H1 (cell line): ENCODE measurements around the gene MOB2. TPM values are rescaled to one million over a fixed set of nuclear protein-coding genes. Genes with fewer than 3 reads are reported as not detected.

Experiments used
- CTCF ChIA-PET: fragments of 300-600 bp; sonication (Branson Sonifier 250); formaldehyde crosslinking; loops from one replicate; lab custom pipeline; 2021; ENCODE audit not compliant: partially characterized antibody; lab: Charles Lee
- POLR2A ChIA-PET: fragments of 300-600 bp; sonication (Branson Sonifier 250); formaldehyde crosslinking; loops from one replicate; lab custom pipeline; 2021; ENCODE audit warnings: inconsistent platforms; ENCODE audit not compliant: partially characterized antibody; lab: Charles Lee
- DNase-seq, 2 experiments: peaks; one replicate each; pipeline versions ENCODE4 v3.0.0 to v3.0.0-alpha.2; 2010 to 2022; ENCODE audit warnings: low spot score in 2 of 2, low read depth in 1 of 2, mixed read lengths in 1 of 2
- FAIRE-seq: peaks from 2 replicates; lab custom pipeline; 2011; peaks lifted over from hg19 to GRCh38; lab: Jason Lieb, UNC
- H2AFZ ChIP-seq: 2 replicates; pipeline ENCODE4 v1.8.1; 2012; ENCODE audit warnings: low read length, inconsistent platforms
- H2AK5ac ChIP-seq: 2 replicates; pipeline ENCODE4 v1.6.1; 2013; ENCODE audit warnings: low read depth, low read length
- H2BK120ac ChIP-seq: replicated peaks from 2 replicates; pipeline ENCODE3; 2013; ENCODE audit warnings: low read depth, low read length, inconsistent platforms
- H2BK12ac ChIP-seq: 2 replicates; pipeline ENCODE4 v1.6.1; 2013; ENCODE audit warnings: low read depth, low read length
- H2BK15ac ChIP-seq: 2 replicates; pipeline ENCODE4 v1.6.1; 2013; ENCODE audit warnings: low read length
- H2BK20ac ChIP-seq: 2 replicates; pipeline ENCODE4 v1.6.1; 2013; ENCODE audit warnings: low read length
- H2BK5ac ChIP-seq: 2 replicates; pipeline ENCODE4 v1.6.1; 2013; ENCODE audit warnings: low read depth, low read length
- H3K14ac ChIP-seq: 2 replicates; pipeline ENCODE4 v1.6.1; 2013; ENCODE audit warnings: inconsistent platforms; ENCODE audit not compliant: insufficient read length
- H3K18ac ChIP-seq: 2 replicates; pipeline ENCODE4 v1.6.1; 2013; ENCODE audit warnings: low read length; ENCODE audit errors: extremely low read depth
- H3K23ac ChIP-seq: 2 replicates; pipeline ENCODE4 v1.6.1; 2013; ENCODE audit warnings: inconsistent platforms; ENCODE audit not compliant: insufficient read length
- H3K23me2 ChIP-seq: 2 replicates; pipeline ENCODE4 v1.6.1; 2013; ENCODE audit warnings: low read depth, low read length
- H3K27ac ChIP-seq: 2 replicates; pipeline ENCODE4 v1.6.1; 2011; ENCODE audit warnings: low read depth, low read length, inconsistent platforms
- H3K27me3 ChIP-seq, 4 experiments: replicated peaks in 1 of 4; 1 replicate in 1 of 4; 2 replicates in 3 of 4; pipeline versions ENCODE4 v1.6.1 to v1.8.1; 2011 to 2013; ENCODE audit warnings: low read length in 3 of 4, mild to moderate bottlenecking in 3 of 4, inconsistent platforms in 2 of 4, mixed read lengths in 2 of 4, moderate library complexity in 1 of 4; ENCODE audit not compliant: control insufficient read depth in 3 of 4, insufficient read depth in 3 of 4; ENCODE audit errors: extremely low read depth in 1 of 4
- H3K36me3 ChIP-seq, 4 experiments: 2 replicates each; pipeline versions ENCODE4 v1.6.1 to v1.8.1; 2011 to 2013; ENCODE audit warnings: mild to moderate bottlenecking in 4 of 4, low read length in 3 of 4, moderate library complexity in 2 of 4, control low read depth in 1 of 4, inconsistent platforms in 1 of 4; ENCODE audit not compliant: insufficient read depth in 4 of 4, control insufficient read depth in 2 of 4
- H3K4ac ChIP-seq: replicated peaks from 2 replicates; pipeline ENCODE3; 2013; ENCODE audit warnings: low read length, low read depth, mixed read lengths, inconsistent platforms; ENCODE audit not compliant: insufficient read length
- H3K4me1 ChIP-seq, 4 experiments: replicated peaks in 1 of 4; 1 replicate in 1 of 4; 2 replicates in 3 of 4; pipeline versions ENCODE4 v1.6.1 to v1.8.1; 2011 to 2013; ENCODE audit warnings: low read length in 3 of 4, inconsistent platforms in 2 of 4, mixed read lengths in 1 of 4; ENCODE audit not compliant: insufficient read depth in 4 of 4, control insufficient read depth in 3 of 4
- H3K4me2 ChIP-seq, 2 experiments: 2 replicates each; pipeline versions ENCODE4 v1.6.1 to v1.8.1; 2011 to 2013; ENCODE audit warnings: low read depth in 2 of 2, low read length in 2 of 2, control low read depth in 1 of 2, inconsistent platforms in 1 of 2, mild to moderate bottlenecking in 1 of 2; ENCODE audit not compliant: insufficient read depth in 1 of 2
- H3K4me3 ChIP-seq, 4 experiments: fragments of 200-600, 300-600 bp in 1 of 4; sonication (generic), shearing (Covaris generic), sonication (Bioruptor Twin) in 1 of 4; 2 replicates each; pipeline versions ENCODE4 v1.5.1 to v1.8.1; 2011 to 2016; ENCODE audit warnings: low read length in 4 of 4, low read depth in 3 of 4, control low read depth in 2 of 4, inconsistent platforms in 2 of 4, mild to moderate bottlenecking in 2 of 4, mixed read lengths in 1 of 4, moderate library complexity in 1 of 4; ENCODE audit not compliant: insufficient read depth in 2 of 4; ENCODE audit errors: extremely low read depth in 1 of 4
- H3K56ac ChIP-seq: replicated peaks from 2 replicates; pipeline ENCODE3; 2013; ENCODE audit warnings: low read depth, mild to moderate bottlenecking, mixed read lengths, low read length, inconsistent platforms; ENCODE audit not compliant: insufficient read length
- H3K79me1 ChIP-seq: 2 replicates; pipeline ENCODE4 v1.6.1; 2013; ENCODE audit warnings: low read depth, low read length, control low read depth
- H3K79me2 ChIP-seq, 2 experiments: 2 replicates each; pipeline versions ENCODE4 v1.6.1 to v1.8.1; 2012 to 2013; ENCODE audit warnings: low read length in 2 of 2, mild to moderate bottlenecking in 2 of 2, inconsistent platforms in 1 of 2; ENCODE audit not compliant: insufficient read depth in 2 of 2, control insufficient read depth in 1 of 2
- H3K9ac ChIP-seq, 4 experiments: replicated peaks in 1 of 4; 1 replicate in 1 of 4; 2 replicates in 3 of 4; pipeline versions ENCODE4 v1.6.1 to v1.8.1; 2011 to 2013; ENCODE audit warnings: low read depth in 3 of 4, low read length in 3 of 4, control low read depth in 2 of 4, mild to moderate bottlenecking in 2 of 4, moderate library complexity in 2 of 4, inconsistent platforms in 1 of 4; ENCODE audit errors: extremely low read depth in 1 of 4
- H3K9me3 ChIP-seq, 2 experiments: 2 replicates each; pipeline versions ENCODE4 v1.6.1 to v1.8.1; 2012 to 2013; ENCODE audit warnings: mild to moderate bottlenecking in 2 of 2, moderate library complexity in 2 of 2, control low read depth in 1 of 2, inconsistent platforms in 1 of 2, low read depth in 1 of 2, low read length in 1 of 2, mixed read lengths in 1 of 2; ENCODE audit not compliant: insufficient read depth in 2 of 2
- H4K20me1 ChIP-seq, 2 experiments: replicated peaks in 1 of 2; 2 replicates each; pipeline versions ENCODE3 to v1.8.1; 2011 to 2013; ENCODE audit warnings: inconsistent platforms in 2 of 2, low read length in 2 of 2, mild to moderate bottlenecking in 1 of 2; ENCODE audit not compliant: insufficient read depth in 2 of 2, control insufficient read depth in 1 of 2
- H4K5ac ChIP-seq: 2 replicates; pipeline ENCODE4 v1.6.1; 2013; ENCODE audit warnings: low read length, low read depth, mixed read lengths, inconsistent platforms; ENCODE audit not compliant: insufficient read length
- H4K8ac ChIP-seq: 2 replicates; pipeline ENCODE4 v1.8.0; 2013; ENCODE audit warnings: mild to moderate bottlenecking, moderate library complexity, low read length, inconsistent platforms; ENCODE audit not compliant: insufficient read depth; ENCODE audit errors: extremely low read depth
- H4K91ac ChIP-seq: replicated peaks from 2 replicates; pipeline ENCODE3; 2013; ENCODE audit warnings: low read length, mixed read lengths, inconsistent platforms; ENCODE audit not compliant: insufficient read length
- CBX5 ChIP-seq: fragments of 300-800, 300-1000 bp; sonication (generic); IDR thresholded peaks from 2 replicates; pipeline ENCODE4 v1.7.1; 2016; ENCODE audit warnings: antibody characterized with exemption, low read length, low read depth
- CHD1 ChIP-seq: IDR thresholded peaks from 2 replicates; pipeline ENCODE4 v1.6.1; 2012; ENCODE audit warnings: low read depth, low read length, improper control_type of control experiment
- CTBP2 ChIP-seq: IDR thresholded peaks from 2 replicates; pipeline ENCODE4 v1.7.0; 2011; ENCODE audit warnings: borderline replicate concordance, mild to moderate bottlenecking, moderate library complexity, mixed read lengths, low read length; ENCODE audit not compliant: insufficient read depth, insufficient read length
- FOSL1 ChIP-seq: IDR thresholded peaks from 2 replicates; pipeline ENCODE4 v1.6.1; 2011; ENCODE audit warnings: mild to moderate bottlenecking, low read depth, low read length, moderate library complexity; ENCODE audit not compliant: insufficient read depth
- HDAC6 ChIP-seq: IDR thresholded peaks from one replicate; pipeline ENCODE4 v1.7.1; 2012; ENCODE audit warnings: low read depth, mild to moderate bottlenecking, inconsistent platforms, low read length, moderate library complexity
- NANOG ChIP-seq: IDR thresholded peaks from 2 replicates; pipeline ENCODE4 v1.6.1; 2011; ENCODE audit warnings: low read length, low read depth, mild to moderate bottlenecking, inconsistent platforms; ENCODE audit not compliant: insufficient read depth, poor library complexity, severe bottlenecking
- POLR2AphosphoS5 ChIP-seq: IDR thresholded peaks from 2 replicates; pipeline ENCODE4 v1.6.1; 2011; ENCODE audit warnings: low read depth, low read length
- RAD21 ChIP-seq, 2 experiments: IDR thresholded peaks in 1 of 2; conservative IDR thresholded peaks in 1 of 2; 2 replicates each; pipeline ENCODE4 v1.6.1; 2011; ENCODE audit warnings: low read depth in 2 of 2, low read length in 2 of 2, improper control_type of control experiment in 1 of 2, inconsistent platforms in 1 of 2, mild to moderate bottlenecking in 1 of 2, moderate library complexity in 1 of 2
- RFX5 ChIP-seq: IDR thresholded peaks from 2 replicates; pipeline ENCODE4 v1.6.1; 2011; ENCODE audit warnings: low read depth, low read length, improper control_type of control experiment, borderline replicate concordance
- RNF2 ChIP-seq: fragments of 200-900, 300-1000 bp; sonication (generic); IDR thresholded peaks from 2 replicates; pipeline ENCODE4 v1.7.1; 2016; ENCODE audit warnings: borderline replicate concordance, low read depth, mild to moderate bottlenecking, antibody characterized with exemption, low read length; ENCODE audit not compliant: poor library complexity, severe bottlenecking; ENCODE audit errors: missing control alignments
- TAF1 ChIP-seq: IDR thresholded peaks from 2 replicates; pipeline ENCODE4 v1.6.1; 2011; ENCODE audit warnings: mild to moderate bottlenecking, low read depth, low read length
- YY1 ChIP-seq: IDR thresholded peaks from 2 replicates; pipeline ENCODE4 v1.6.1; 2011; ENCODE audit warnings: low read depth, mild to moderate bottlenecking, low read length
- WGBS, 2 experiments: shearing (Covaris generic) in 1 of 2; methylation state at CpG; one replicate each; pipeline versions ENCODE4 v1.1.6 to v1.1.7; 2013 to 2015; ENCODE audit warnings: low lambda C conversion rate in 2 of 2, mixed read lengths in 2 of 2, inconsistent platforms in 1 of 2, low coverage in 1 of 2, missing lambda C conversion rate in 1 of 2; ENCODE audit not compliant: insufficient replicate concordance in 2 of 2, insufficient coverage in 1 of 2, insufficient read length in 1 of 2; ENCODE audit errors: extremely low coverage in 1 of 2, missing lambda C conversion rate in 1 of 2; 5-methylcytosine and 5-hydroxymethylcytosine counted together
- polyA plus RNA-seq, 7 experiments: library from polyadenylated mRNA; depleted of rRNA in 3 of 7; stranded (reverse) in 5 of 7; unstranded in 2 of 7; fragments of >200 nt in 5 of 7; fragments of 200-250 nt in 2 of 7; gene quantifications; 1 replicate in 5 of 7; 2 replicates in 1 of 7; 4 replicates in 1 of 7; pipeline versions ENCODE4 v1.2.1 to v1.2.3, GENCODE V29; 2011 to 2013; ENCODE audit warnings: missing spikeins in 2 of 7, mixed read lengths in 2 of 7
- total RNA-seq: library from RNA; stranded (reverse); fragmentation: NEBNext Ultra II Directional; extraction: Animal tissue kit (Norgen Biotek cat#: 25700); gene quantifications from 2 replicates; pipeline ENCODE4 v1.2.1, GENCODE V29; 2021

The MOB2 gene
- total and polyA plus RNA-seq, 2 of the 8 experiments (the other 6 are each of a cell fraction or from before 2014, with no cell fraction given): 18.6 to 28.2 TPM

DNA sequence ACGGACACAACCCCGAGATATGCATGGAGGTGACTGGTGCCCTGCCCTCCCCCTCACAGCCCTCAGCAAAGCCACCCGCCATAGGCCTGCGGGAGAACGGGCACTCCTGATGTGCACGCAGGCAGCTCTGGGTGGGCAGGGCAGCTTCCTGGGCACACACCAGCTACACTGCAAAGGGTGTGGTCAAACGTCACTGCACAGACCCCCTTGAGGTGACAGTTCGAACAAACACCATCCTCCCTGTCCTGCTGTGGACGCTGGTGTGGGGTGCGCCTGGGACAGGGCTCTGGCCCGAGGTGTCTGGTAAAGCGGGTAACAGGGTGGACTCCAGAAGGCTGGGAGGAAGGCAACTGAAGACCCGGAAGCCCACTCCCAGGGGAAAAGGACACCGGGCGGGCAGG lies 21.9 kb upstream of the MOB2 start:
- Histone ChIP-seq H2AK5ac (no peak overlapping the region), H3K56ac (no peak overlapping the region), H3K9me3 (no peaks in the 10 kb centered on the region), H3K27me3 (no peaks in the 10 kb centered on the region), H2BK20ac (no peak overlapping the region), H2BK120ac (no peak overlapping the region), H3K9ac (no peak overlapping the region), H2BK5ac (peak overlapping the region; percentile 60; the same call in 1 of the 2 replicates), H3K4ac (no peak overlapping the region), H3K79me1 (peaks cover 19% of the 10 kb centered on the region), H3K4me2 (no peak overlapping the region), H3K23me2 (no peaks in the 10 kb centered on the region), H4K20me1 (peaks cover 5 to 17% of the 10 kb centered on the region in 2 experiments), H4K91ac (no peak overlapping the region), H4K5ac (no peak overlapping the region), H2BK15ac (no peak overlapping the region), H3K36me3 (no peaks in the 10 kb centered on the region), H3K27ac (no peak overlapping the region), H2AFZ (no peak overlapping the region), H2BK12ac (no peak overlapping the region), H3K23ac (no peak overlapping the region), H3K79me2 (peaks cover 0 to 25% of the 10 kb centered on the region in 2 experiments; a peak in 1 of 4 replicates), H4K8ac (0 out of 2 replicates have a peak overlapping the region, but pooled peaks have one; percentile 20), H3K18ac (no peak overlapping the region), H3K4me3 (no peak overlapping the region), H3K14ac (no peak overlapping the region), H3K4me1 (peaks cover 0 to 20% (median 13%) of the 10 kb centered on the region in 4 experiments; a peak in 6 of 7 replicates)
- ChIA-PET POLR2A (no interaction called here), CTCF (interaction anchor here (1.1 to 1.6 kb wide), 3 partner anchors 9 to 67 kb away, joined by 3 to 5 read pairs (median 3); no protein-coding TSS in a partner anchor)
- FAIRE-seq (no peak), DNase-seq (no peak)
- 85% methylated on average over 8 of the region's 15 CpGs; no CpG with 5 or more reads in 1 of the 2 experiments for WGBS, 2 experiments
- TF ChIP-seq FOSL1 (no peak), CHD1 (no peak), YY1 (no peak), RAD21 (IDR thresholded peaks at IDR 0.05 in 1 of 2, conservative IDR thresholded peaks at IDR 0.05 in 1 of 2; ENCODE audit: low read depth in 2 of 2, low read length in 2 of 2) (no peak), NANOG (no peak), CBX5 (no peak), CTBP2 (no peak), RNF2 (no peak), TAF1 (no peak), RFX5 (no peak), POLR2AphosphoS5 (no peak), HDAC6 (no peak)
